ENCODE results near the gene ATP2C2.

DNA sequence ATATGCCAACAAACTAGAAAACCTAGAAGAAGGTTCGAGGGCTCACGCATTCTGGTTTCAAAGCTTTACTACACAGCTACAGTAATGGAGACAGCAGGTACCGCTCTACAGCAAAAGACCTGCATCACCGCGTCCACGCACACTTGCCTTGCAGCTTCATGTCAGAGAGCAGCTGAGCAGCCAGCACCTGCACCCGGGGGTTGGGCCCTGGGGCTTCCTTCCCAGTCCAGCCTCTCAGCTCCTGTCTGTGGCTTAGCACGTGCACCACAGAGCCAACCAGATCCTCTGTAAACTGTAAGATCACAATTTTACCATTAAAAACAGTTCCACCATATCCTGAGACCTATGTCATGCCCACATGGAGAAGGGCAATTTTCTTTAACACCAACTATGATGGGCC, 120.8 kb downstream of the ATP2C2 start:
- TF ChIP-seq CTCF (IDR thresholded peaks at IDR 0.05) (no peak), POLR2A (IDR thresholded peaks at IDR 0.05) (no peak)

All from right lobe of liver (tissue), 4 donors.